ENCODE measurements around the gene CHKB. TPM values are rescaled to one million over a fixed set of nuclear protein-coding genes. Genes with fewer than 3 reads are reported as not detected.

CHKB gene
- total and polyA plus RNA-seq, 2 of the 8 experiments (the other 6 are each of a cell fraction or from before 2014, with no cell fraction given) = 27.9 to 42.2 TPM

GRCh38 chr22:50587407-50587806 lies 4.8 kb upstream of the CHKB start:
- Histone ChIP-seq H3K4ac (replicated peaks; ENCODE audit: insufficient read length, low read depth, low read length) (no peak overlapping the region), H3K79me2 (ENCODE audit: control insufficient read depth in 1 of 2, insufficient read depth in 2 of 2, low read length in 2 of 2) (no peaks in the 10 kb centered on the region), H3K27ac (ENCODE audit: low read depth, low read length) (no peak overlapping the region), H3K9me3 (ENCODE audit: insufficient read depth in 2 of 2, low read depth in 1 of 2, low read length in 1 of 2) (no peaks in the 10 kb centered on the region), H2BK20ac (ENCODE audit: low read length) (no peak overlapping the region), H3K18ac (ENCODE audit: extremely low read depth, low read length) (no peak overlapping the region), H2BK120ac (replicated peaks; ENCODE audit: low read depth, low read length) (no peak overlapping the region), H3K36me3 (ENCODE audit: control insufficient read depth in 2 of 4, insufficient read depth in 4 of 4, low read length in 3 of 4) (no peaks in the 10 kb centered on the region), H4K91ac (replicated peaks; ENCODE audit: insufficient read length, low read length) (no peak overlapping the region), H2AFZ (ENCODE audit: low read length) (no peak overlapping the region), H3K27me3 (replicated peaks in 1 of 4; ENCODE audit: control insufficient read depth in 3 of 4, extremely low read depth in 1 of 4, insufficient read depth in 3 of 4, low read length in 3 of 4) (0 out of 7 replicates have a peak, but pooled peaks cover 0 to 1% (median 0%) of the 10 kb centered on the region in 4 experiments), H2AK5ac (ENCODE audit: low read depth, low read length) (no peak overlapping the region), H3K23ac (ENCODE audit: insufficient read length) (no peak overlapping the region), H3K79me1 (ENCODE audit: low read depth, low read length) (no peaks in the 10 kb centered on the region), H3K14ac (ENCODE audit: insufficient read length) (no peak overlapping the region), H4K5ac (ENCODE audit: insufficient read length, low read depth, low read length) (no peak overlapping the region), H2BK5ac (ENCODE audit: low read depth, low read length) (no peak overlapping the region), H3K9ac (replicated peaks in 1 of 4; ENCODE audit: extremely low read depth in 1 of 4, low read depth in 3 of 4, low read length in 3 of 4) (no peak overlapping the region), H3K56ac (replicated peaks; ENCODE audit: insufficient read length, low read depth, low read length) (no peak overlapping the region), H4K20me1 (replicated peaks in 1 of 2; ENCODE audit: control insufficient read depth in 1 of 2, insufficient read depth in 2 of 2, low read length in 2 of 2) (no peaks in the 10 kb centered on the region), H2BK15ac (ENCODE audit: low read length) (no peak overlapping the region), H3K4me1 (replicated peaks in 1 of 4; ENCODE audit: control insufficient read depth in 3 of 4, insufficient read depth in 4 of 4, low read length in 3 of 4) (peaks cover 2 to 12% (median 5%) of the 10 kb centered on the region in 4 experiments; a peak in 6 of 7 replicates), H2BK12ac (ENCODE audit: low read depth, low read length) (no peak overlapping the region), H3K4me2 (ENCODE audit: insufficient read depth in 1 of 2, low read depth in 2 of 2, low read length in 2 of 2) (no peak overlapping the region), H4K8ac (ENCODE audit: extremely low read depth, insufficient read depth, low read length) (no peak overlapping the region), H3K4me3 (ENCODE audit: extremely low read depth in 1 of 4, insufficient read depth in 2 of 4, low read depth in 3 of 4, low read length in 4 of 4) (no peak overlapping the region), H3K23me2 (ENCODE audit: low read depth, low read length) (peaks cover 6% of the 10 kb centered on the region; the same call in 1 of the 2 replicates)
- TF ChIP-seq CREB1 (IDR thresholded peaks at IDR 0.05) (no peak), POLR2A (IDR thresholded peaks at IDR 0.05; ENCODE audit: control extremely low read depth in 1 of 2, low read depth in 2 of 2, low read length in 2 of 2) (no peak), RXRA (IDR thresholded peaks at IDR 0.05; ENCODE audit: insufficient read depth, low read depth, low read length) (no peak), E2F6 (IDR thresholded peaks at IDR 0.05) (no peak), POU5F1 (IDR thresholded peaks at IDR 0.05; ENCODE audit: low read depth, low read length) (no peak), ATF3 (IDR thresholded peaks at IDR 0.05; ENCODE audit: insufficient read depth, low read depth, low read length) (no peak), CHD1 (IDR thresholded peaks at IDR 0.05; ENCODE audit: low read depth, low read length) (no peak), ATF2 (IDR thresholded peaks at IDR 0.05; ENCODE audit: low read length) (no peak)
- DNase-seq (ENCODE audit: low read depth in 1 of 2, low spot score in 2 of 2) (no peak), FAIRE-seq (no peak)
- POLR2A ChIA-PET (ENCODE audit: partially characterized antibody) = interaction anchor here (0.8 to 1.5 kb wide), 4 partner anchors 8 to 187 kb away, joined by 3 read pairs; partner anchors contain the start of gene CPT1B
- CTCF ChIA-PET (ENCODE audit: partially characterized antibody) = interaction anchor here (1.0 to 4.0 kb wide), 8 partner anchors 10 to 113 kb away, joined by 3 to 19 read pairs (median 5); partner anchors contain the start of gene SYCE3
- WGBS, 2 experiments (ENCODE audit: extremely low coverage in 1 of 2, insufficient coverage in 1 of 2, insufficient read length in 1 of 2, insufficient replicate concordance in 2 of 2, low coverage in 1 of 2, low lambda C conversion rate in 2 of 2, missing lambda C conversion rate in 1 of 2) = 89% methylated on average over 5 of the region's 5 CpGs; no CpG with 5 or more reads in 1 of the 2 experiments
